Measurements from ENCODE around the gene CPA1.

DNA sequence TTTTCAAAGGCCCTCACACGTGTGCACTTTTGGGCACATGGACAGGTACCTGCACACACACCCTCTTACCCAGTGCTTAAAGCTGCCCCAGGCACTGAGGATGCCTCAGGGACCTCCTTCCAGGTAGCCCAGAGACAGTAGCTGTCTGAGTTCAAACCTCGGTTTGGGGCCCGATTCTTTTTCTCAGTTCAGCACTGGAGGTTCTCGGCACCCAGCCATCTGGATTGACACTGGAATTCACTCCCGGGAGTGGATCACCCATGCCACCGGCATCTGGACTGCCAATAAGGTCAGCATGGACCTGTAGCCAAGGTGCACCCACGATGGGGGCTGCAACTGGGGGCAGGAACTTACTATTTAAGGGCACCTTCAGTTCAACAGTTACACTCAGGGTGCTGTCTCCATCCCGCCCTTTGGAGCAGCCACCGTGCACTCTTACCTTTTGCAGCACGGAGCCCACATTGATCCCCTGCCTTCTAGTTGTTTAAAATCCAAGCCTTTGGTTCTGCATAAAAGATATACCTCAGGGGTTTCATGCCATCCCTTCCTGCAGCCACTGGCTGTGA lies 18.0 kb upstream of the CPA1 start:
- TF ChIP-seq EZH2 (IDR thresholded peaks at IDR 0.05; ENCODE audit: borderline replicate concordance, low read depth, low read length, severe bottlenecking), result no peak
- TF ChIP-seq, protein P1, sequence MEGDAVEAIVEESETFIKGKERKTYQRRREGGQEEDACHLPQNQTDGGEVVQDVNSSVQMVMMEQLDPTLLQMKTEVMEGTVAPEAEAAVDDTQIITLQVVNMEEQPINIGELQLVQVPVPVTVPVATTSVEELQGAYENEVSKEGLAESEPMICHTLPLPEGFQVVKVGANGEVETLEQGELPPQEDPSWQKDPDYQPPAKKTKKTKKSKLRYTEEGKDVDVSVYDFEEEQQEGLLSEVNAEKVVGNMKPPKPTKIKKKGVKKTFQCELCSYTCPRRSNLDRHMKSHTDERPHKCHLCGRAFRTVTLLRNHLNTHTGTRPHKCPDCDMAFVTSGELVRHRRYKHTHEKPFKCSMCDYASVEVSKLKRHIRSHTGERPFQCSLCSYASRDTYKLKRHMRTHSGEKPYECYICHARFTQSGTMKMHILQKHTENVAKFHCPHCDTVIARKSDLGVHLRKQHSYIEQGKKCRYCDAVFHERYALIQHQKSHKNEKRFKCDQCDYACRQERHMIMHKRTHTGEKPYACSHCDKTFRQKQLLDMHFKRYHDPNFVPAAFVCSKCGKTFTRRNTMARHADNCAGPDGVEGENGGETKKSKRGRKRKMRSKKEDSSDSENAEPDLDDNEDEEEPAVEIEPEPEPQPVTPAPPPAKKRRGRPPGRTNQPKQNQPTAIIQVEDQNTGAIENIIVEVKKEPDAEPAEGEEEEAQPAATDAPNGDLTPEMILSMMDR (IDR thresholded peaks at IDR 0.05; ENCODE audit: borderline replicate concordance, extremely low read depth, low read length, poor library complexity, severe bottlenecking), result no peak
